Lung (tissue), 12 donors: Measurements from ENCODE around the gene MARK4. TPM values are rescaled to one million over a fixed set of nuclear protein-coding genes. Genes with fewer than 3 reads are reported as not detected.
"Not testable (repeated sequence)": the region's sequence is repeated elsewhere in the genome, so short reads cannot be mapped to it uniquely, and the experiment has no call there.

ENCODE experiments used
- ATAC-seq: fragments of 200-7000 bp; cut with Tn5 transposase; one replicate; pipeline ENCODE4 v1.9.1; 2020; ENCODE audit warnings: moderate number of reproducible peaks; ENCODE audit not compliant: insufficient read depth, low FRiP score
- DNase-seq, 3 donors: peaks; one replicate each; pipeline ENCODE4 v3.0.0-alpha.2; 2013 to 2017
- H3K27ac ChIP-seq, 2 donors: one replicate each; pipeline ENCODE4 v1.5.1; 2013; ENCODE audit warnings: mild to moderate bottlenecking in 2 of 2, moderate library complexity in 2 of 2, control low read depth in 1 of 2, inconsistent platforms in 1 of 2, low read depth in 1 of 2, low read length in 1 of 2
- H3K27me3 ChIP-seq, 3 donors: one replicate each; pipeline ENCODE4 v1.5.1; 2013; ENCODE audit warnings: low read length in 2 of 3; ENCODE audit not compliant: control insufficient read depth in 3 of 3, insufficient read depth in 3 of 3
- H3K36me3 ChIP-seq, 4 donors: one replicate each; pipeline ENCODE4 v1.5.1; 2013; ENCODE audit warnings: low read length in 4 of 4, mild to moderate bottlenecking in 1 of 4, moderate library complexity in 1 of 4; ENCODE audit not compliant: control insufficient read depth in 4 of 4, insufficient read depth in 4 of 4
- H3K4me1 ChIP-seq, 5 donors: one replicate each; pipeline ENCODE4 v1.5.1; 2013; ENCODE audit warnings: low read length in 5 of 5, mild to moderate bottlenecking in 2 of 5, moderate library complexity in 1 of 5; ENCODE audit not compliant: control insufficient read depth in 5 of 5, insufficient read depth in 5 of 5
- H3K4me3 ChIP-seq: one replicate; pipeline ENCODE4 v1.5.1; 2013; ENCODE audit warnings: mild to moderate bottlenecking, control low read depth, moderate library complexity
- H3K9ac ChIP-seq, 2 donors: one replicate each; pipeline ENCODE4 v1.5.1; 2013; ENCODE audit warnings: low read length in 2 of 2, control low read depth in 1 of 2; ENCODE audit not compliant: insufficient read depth in 1 of 2
- H3K9me3 ChIP-seq, 4 donors: one replicate each; pipeline ENCODE4 v1.5.1; 2013; ENCODE audit warnings: low read length in 3 of 4, mild to moderate bottlenecking in 1 of 4, moderate library complexity in 1 of 4; ENCODE audit not compliant: control insufficient read depth in 4 of 4, insufficient read depth in 3 of 4
- WGBS, 2 donors: extraction: QIAGEN DNeasy Blood & Tissue Kit; methylation state at CpG; one replicate each; pipeline ENCODE4 v1.1.7; 2013; 5-methylcytosine and 5-hydroxymethylcytosine counted together
- polyA plus RNA-seq, 2 donors: library from polyadenylated mRNA; stranded (reverse); fragments of 200-250 nt; gene quantifications; one replicate each; pipeline ENCODE4 v1.2.1, GENCODE V29; 2013
- total RNA-seq, 2 donors: library from RNA; depleted of rRNA in 1 of 2; stranded (reverse); fragments of >200 nt in 1 of 2; gene quantifications; one replicate each; pipeline ENCODE4 v1.2.1, GENCODE V29; 2014 to 2021
- TF ChIP-seq, protein P1 (sequence below): IDR thresholded peaks from 2 replicates; pipeline ENCODE4 v1.5.1; 2012; ENCODE audit warnings: mild to moderate bottlenecking; ENCODE audit errors: control extremely low read depth, extremely low read depth
- donor health status: control.
- donor health status: control.
- donor health status: Bipolar disorder and iron deficiency.
- donor health status: healthy.
- donor health status: DM: yes; HTN: yes; CAD: no.

MARK4 gene
- total and polyA plus RNA-seq, 4 donors = 12.6 to 47.0 (median 20.6) TPM

DNA sequence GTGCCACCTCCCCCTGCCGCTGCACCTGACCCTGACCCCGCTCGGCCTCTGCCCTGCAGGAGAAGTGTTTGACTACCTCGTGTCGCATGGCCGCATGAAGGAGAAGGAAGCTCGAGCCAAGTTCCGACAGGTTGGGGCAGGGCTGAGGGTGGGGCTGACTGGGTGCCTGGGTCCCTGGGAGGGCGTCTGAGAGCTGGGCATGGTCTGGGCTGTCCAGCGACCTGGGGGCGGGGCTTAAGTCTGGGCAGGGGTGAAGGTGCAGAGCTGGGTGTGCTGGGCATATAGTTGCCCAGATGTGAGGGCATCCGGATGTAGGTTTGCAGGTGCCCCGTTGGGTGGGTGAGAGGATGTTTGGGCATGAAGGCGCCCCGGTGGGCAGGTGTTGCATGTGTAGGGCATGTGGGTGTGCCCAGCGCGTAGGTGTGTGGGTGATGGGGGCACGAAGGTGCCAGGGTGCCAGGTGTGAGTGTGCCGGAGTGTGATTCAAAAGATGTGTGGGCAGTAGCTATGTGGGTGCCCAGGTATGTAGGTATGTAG is 13.8 kb downstream of the MARK4 start:
- ATAC-seq = no peak
- H3K27me3 ChIP-seq = no peaks in the 10 kb centered on the region
- H3K9me3 ChIP-seq = no peaks in the 10 kb centered on the region
- WGBS, 2 donors = 91 to 93% methylated on average over 19 of the region's 19 CpGs
- H3K27ac ChIP-seq = no peak overlapping the region
- H3K9ac ChIP-seq = no peak overlapping the region
- TF ChIP-seq, protein P1, sequence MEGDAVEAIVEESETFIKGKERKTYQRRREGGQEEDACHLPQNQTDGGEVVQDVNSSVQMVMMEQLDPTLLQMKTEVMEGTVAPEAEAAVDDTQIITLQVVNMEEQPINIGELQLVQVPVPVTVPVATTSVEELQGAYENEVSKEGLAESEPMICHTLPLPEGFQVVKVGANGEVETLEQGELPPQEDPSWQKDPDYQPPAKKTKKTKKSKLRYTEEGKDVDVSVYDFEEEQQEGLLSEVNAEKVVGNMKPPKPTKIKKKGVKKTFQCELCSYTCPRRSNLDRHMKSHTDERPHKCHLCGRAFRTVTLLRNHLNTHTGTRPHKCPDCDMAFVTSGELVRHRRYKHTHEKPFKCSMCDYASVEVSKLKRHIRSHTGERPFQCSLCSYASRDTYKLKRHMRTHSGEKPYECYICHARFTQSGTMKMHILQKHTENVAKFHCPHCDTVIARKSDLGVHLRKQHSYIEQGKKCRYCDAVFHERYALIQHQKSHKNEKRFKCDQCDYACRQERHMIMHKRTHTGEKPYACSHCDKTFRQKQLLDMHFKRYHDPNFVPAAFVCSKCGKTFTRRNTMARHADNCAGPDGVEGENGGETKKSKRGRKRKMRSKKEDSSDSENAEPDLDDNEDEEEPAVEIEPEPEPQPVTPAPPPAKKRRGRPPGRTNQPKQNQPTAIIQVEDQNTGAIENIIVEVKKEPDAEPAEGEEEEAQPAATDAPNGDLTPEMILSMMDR = no peak
- DNase-seq = no peak
- no peak overlapping the region for H3K4me3 ChIP-seq
- no peaks in the 10 kb centered on the region for H3K4me1 ChIP-seq
- peaks cover 3 to 20% (median 13%) of the 10 kb centered on the region in 4 donors for H3K36me3 ChIP-seq

DNA sequence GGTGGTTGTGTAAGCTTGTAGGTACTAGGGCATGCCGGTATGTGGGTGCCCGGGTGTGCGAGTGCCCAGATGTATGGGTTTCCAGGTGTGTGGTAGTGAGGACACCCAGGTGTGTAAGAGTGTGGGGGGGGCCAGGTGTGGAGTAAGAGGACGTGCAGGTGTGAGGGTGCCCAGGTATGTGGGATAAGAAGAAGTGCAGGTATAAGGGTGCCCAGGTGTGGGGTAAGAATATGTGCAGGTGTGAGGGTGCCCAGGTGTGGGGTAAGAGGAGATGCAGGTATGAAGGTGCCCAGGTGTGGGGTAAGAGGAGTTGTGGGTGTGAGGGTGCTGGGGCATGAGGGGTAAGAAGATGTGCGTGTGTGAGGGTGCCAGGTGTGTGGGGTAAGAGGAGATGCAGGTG is 14.3 kb downstream of the MARK4 start:
- no peak for ATAC-seq
- no peak overlapping the region for H3K27ac ChIP-seq
- H3K36me3 ChIP-seq = peaks cover 3 to 20% (median 16%) of the 10 kb centered on the region in 4 donors

DNA sequence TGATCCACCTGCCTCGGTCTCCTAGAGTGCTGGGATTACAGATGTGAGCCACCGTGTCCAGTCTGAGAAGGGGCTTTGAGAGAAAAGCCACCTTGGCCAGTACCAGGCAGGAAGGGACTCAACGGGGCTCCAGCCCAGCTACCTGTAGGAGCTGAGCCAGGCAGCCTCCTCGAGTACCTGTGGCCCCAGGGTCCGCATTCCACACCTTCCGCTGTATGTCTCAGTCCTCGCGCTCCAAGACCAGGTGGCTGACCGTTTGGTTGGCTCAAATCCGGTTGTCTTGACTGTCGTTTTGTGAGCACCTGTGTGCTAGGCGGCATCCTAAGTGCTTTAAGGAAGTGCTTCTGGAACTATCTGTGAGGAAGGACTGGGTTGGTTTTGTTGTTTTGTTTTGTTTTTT is 16.2 kb downstream of the MARK4 start:
- no peak for DNase-seq
- Histone ChIP-seq H3K36me3 (peaks cover 3 to 28% (median 18%) of the 10 kb centered on the region in 4 donors), H3K27me3 (no peaks in the 10 kb centered on the region), H3K9ac (no peak overlapping the region), H3K27ac (no peak overlapping the region), H3K9me3 (no peaks in the 10 kb centered on the region), H3K4me1 (peaks cover 0 to 3% (median 0%) of the 10 kb centered on the region in 5 donors), H3K4me3 (no peak overlapping the region)
- ATAC-seq = no peak
- 92 to 96% methylated on average over 12 of the region's 12 CpGs for WGBS, 2 donors
- TF ChIP-seq, protein P1 = no peak

More for the DNA sequence above, 14.3 kb downstream of the MARK4 start:
- H3K4me3 ChIP-seq = no peak overlapping the region
- H3K4me1 ChIP-seq = no peaks in the 10 kb centered on the region
- TF ChIP-seq, protein P1 = no peak
- no peak overlapping the region for H3K9ac ChIP-seq
- 91 to 95% methylated on average over 5 of the region's 5 CpGs for WGBS, 2 donors
- no peak for DNase-seq
- no peaks in the 10 kb centered on the region for H3K9me3 ChIP-seq
- no peaks in the 10 kb centered on the region for H3K27me3 ChIP-seq

DNA sequence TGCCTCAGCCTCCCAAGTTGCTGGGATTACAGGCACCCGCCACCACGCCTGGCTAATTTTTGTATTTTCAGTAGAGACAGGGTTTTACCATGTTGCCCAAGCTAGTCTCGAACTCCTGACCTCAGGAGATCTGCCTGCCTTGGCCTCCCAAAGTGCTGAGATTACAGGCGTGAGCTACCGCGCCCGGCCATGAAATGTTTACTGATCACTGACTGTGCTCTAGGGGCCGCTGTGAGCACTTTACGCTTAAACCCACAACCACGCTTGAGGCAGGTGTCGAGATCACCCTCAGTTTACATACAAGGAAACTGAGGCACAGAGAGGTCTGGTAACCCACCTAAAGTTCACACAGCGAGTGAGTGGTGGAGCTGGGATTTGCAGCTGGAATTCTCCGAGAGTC is 18.9 kb downstream of the MARK4 start:
- not testable (repeated sequence) for H3K27ac ChIP-seq, H3K27me3 ChIP-seq, H3K4me3 ChIP-seq, DNase-seq, H3K9ac ChIP-seq, ATAC-seq, H3K9me3 ChIP-seq
- H3K4me1 ChIP-seq = peaks cover 0 to 19% (median 8%) of the 10 kb centered on the region in 5 donors
- peaks cover 6 to 28% (median 17%) of the 10 kb centered on the region in 4 donors for H3K36me3 ChIP-seq
- 93 to 96% methylated on average over 13 of the region's 13 CpGs for WGBS, 2 donors
